ENCODE data around the gene SCN3B. TPM values are rescaled to one million over a fixed set of nuclear protein-coding genes. Genes with fewer than 3 reads are reported as not detected.

Gene SCN3B, protein sequence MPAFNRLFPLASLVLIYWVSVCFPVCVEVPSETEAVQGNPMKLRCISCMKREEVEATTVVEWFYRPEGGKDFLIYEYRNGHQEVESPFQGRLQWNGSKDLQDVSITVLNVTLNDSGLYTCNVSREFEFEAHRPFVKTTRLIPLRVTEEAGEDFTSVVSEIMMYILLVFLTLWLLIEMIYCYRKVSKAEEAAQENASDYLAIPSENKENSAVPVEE
- polyA plus RNA-seq (ENCODE audit: insufficient read depth in 1 of 5, insufficient read length in 5 of 5, low replicate concordance in 1 of 5) = 1 to 10 TPM; 4.1 to 5.8 (median 4.5) TPM
- long read RNA-seq, donor 1, partial matches to known transcripts = 0 of 1 reads
- long read RNA-seq, donor 1, other reads (novel, unspliced or antisense) = 0 of 1 reads
- long read RNA-seq, donor 2 = 0 reads
- long read RNA-seq, donor 3 = 0 reads
- long read RNA-seq, donor 4, partial matches to known transcripts = 0 of 1 reads
- long read RNA-seq, donor 4, other reads (novel, unspliced or antisense) = 0 of 1 reads
- long read RNA-seq, donor 5 = 0 reads
- long read RNA-seq, donor 6, full-length matches to known transcripts = 1 of 1 reads
- long read RNA-seq, donor 6, partial matches to known transcripts = 0 of 1 reads
- long read RNA-seq, donor 6, other reads (novel, unspliced or antisense) = 0 of 1 reads
- long read RNA-seq, donor 7 = 0 reads
- long read RNA-seq, donor 8 = 0 reads

- peak; percentile 65 to 66 for DNase-seq
These were observed at the start of gene SCN3B for GRCh38 chr11:123654566-123655081. SCN3B (minus strand) TSS chr11:123654624; CDS start chr11:123653801, 823 bp downstream.

DNA sequence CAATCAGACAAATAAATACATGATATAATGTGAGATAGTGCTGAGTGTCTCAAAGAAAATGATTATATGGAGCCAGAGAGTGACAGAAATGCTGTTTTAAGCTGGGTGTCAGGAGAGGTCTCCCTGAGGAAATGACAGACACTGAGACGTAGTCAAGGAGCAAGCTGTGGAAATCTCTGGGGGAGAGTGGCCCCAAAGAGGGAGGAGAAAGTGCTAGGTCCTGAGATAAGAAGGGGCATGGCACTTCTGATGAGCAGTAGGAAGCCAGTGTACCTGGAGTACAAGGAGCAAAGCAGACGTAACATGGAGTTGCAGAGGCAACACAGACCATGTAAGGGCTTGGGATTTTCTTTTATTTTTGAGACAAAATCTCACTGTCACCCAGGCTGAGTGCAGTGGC, 48.3 kb upstream of the SCN3B start:
- no peak for DNase-seq

- DNase-seq = peak in 1 of 2 donors; percentile 1
These were observed 47.7 kb upstream of the SCN3B start for GRCh38 chr11:123702139-123702538.

- no peak for DNase-seq
These were observed 46.3 kb upstream of the SCN3B start for GRCh38 chr11:123700772-123701171.

GRCh38 chr11:123698546-123699127, 44.2 kb upstream of the SCN3B start:
- DNase-seq = no peak

DNA sequence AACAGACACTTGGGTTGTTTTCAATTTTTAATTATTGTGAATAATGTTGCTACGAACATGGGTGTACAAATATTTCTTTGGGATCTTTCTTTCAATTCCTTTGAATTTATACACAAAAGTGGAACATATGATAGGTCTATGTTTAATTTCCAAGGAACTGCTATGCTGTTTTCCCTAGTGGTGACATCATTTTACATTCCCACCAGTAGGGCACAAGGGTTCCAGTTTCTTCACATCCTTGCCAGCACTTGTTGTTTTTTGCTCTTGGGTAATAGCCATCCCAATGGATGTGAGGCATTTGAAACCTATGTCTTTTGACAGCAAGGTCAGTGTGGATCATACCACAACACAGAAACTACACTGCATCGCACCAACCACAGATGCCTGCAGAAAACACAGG, 41.8 kb upstream of the SCN3B start:
- DNase-seq = no peak

- no peak for DNase-seq
These were observed 40.8 kb upstream of the SCN3B start for GRCh38 chr11:123695231-123695630.

- DNase-seq = no peak
These were observed 40.1 kb upstream of the SCN3B start for GRCh38 chr11:123694551-123694950.

DNA sequence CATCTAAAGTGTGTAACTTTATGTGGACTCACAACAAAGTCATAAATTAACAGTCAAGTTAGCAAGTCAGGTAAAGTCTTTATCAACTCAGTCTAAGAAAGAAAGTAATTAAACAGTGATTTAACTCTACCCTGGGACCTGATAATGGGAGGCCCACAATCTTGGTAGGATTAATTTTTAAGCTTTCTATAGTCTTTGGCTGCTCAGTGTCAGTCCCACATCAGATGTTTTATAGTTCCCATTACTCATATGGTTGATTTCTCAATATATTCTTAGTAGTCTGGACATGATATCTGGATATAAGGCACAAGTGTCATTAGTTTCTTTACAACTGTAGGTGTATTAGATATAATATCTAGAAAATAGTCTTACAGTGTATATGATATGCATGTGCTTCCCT, 38.5 kb upstream of the SCN3B start:
- no peak for DNase-seq

DNA sequence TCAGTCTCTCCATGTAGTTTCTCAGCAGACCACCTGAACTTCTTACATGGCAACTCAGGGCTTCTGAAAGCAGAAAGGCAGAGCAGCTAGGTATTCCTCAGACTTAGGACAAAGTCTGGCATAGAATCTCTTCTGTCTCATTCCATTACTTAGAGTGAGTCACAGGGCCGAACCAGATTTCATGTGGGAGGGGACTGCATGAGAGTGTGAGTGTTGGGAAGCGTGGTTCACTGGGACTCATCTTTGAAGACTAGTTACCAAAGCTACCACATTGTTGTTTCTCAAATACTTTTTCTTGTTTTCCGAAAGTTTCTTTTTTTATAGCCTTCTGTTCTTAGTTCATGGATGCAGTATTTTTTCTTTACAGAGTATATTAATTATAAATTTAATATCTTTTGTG, 36.1 kb upstream of the SCN3B start:
- DNase-seq = no peak

GRCh38 chr11:123684601-123685000, 30.2 kb upstream of the SCN3B start:
- no peak for DNase-seq

DNA sequence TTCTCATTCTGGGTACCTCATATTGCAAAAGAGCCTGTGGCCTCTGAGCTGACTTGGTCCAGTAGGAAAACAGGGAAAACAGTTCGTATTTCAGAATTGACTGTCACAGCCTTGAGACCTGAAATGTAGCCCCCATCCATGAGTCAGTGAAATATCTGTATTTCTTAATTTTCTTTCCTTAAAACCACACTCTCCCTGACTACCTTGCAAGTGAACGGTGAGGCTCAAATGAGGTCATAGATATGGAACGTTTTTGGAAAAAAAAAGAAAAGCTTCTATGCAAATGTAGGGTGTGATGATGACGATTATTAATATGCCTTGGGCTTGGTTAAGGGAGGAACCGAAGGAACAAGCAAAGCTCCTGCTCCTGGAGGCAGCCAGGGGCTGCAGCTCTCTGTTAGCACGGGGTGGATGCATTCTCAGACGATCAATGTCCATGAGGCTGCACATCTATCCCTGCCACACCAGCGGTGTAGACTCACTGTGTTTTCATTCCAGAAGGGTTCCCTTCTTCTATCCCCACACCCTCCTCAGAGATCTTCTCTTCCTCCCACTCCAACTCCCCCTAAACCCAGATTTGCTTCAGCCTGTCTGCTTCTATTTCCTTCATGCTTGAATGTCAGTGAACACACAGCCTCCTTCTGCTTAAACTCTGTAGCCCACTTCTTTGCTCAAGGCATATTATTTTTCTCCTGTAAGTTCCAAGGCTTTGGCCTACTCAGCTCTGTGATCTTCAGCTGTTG, 29.2 kb upstream of the SCN3B start:
- no peak for DNase-seq

DNA sequence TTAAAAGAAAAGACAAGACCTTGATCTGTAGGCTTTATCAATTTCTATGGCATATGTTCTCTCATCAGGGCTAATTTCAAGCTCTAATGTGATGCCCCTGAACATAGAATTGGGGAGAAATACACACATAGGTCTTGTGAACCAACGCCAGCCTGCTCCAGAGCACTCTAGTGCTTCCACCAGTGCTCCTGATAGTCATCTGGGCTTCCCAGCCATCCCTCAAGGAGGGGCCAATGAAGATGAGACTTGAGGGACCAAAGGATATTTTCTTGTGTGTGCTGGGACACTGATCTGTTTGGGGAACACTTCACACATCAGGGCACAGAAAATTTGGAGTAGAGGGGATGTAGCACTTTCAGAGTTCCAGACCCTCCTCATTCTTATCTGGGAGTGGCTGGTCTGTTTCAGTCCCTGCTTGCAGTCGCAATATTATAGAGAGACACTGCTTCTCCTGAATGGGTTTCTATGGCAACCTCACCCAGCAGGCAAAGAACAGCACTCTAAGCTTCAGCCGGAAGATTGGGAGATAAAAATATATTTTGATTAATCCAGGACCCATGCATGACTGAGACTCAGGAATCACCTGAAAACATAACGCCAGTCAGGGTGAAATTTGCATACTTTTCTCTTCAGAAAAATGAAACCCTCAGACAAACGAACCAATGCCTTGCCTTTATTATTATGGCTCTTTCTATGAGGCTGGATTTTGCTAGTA, 28.4 kb upstream of the SCN3B start:
- no peak for DNase-seq

GRCh38 chr11:123681030-123681429, 26.6 kb upstream of the SCN3B start:
- DNase-seq = no peak

DNA sequence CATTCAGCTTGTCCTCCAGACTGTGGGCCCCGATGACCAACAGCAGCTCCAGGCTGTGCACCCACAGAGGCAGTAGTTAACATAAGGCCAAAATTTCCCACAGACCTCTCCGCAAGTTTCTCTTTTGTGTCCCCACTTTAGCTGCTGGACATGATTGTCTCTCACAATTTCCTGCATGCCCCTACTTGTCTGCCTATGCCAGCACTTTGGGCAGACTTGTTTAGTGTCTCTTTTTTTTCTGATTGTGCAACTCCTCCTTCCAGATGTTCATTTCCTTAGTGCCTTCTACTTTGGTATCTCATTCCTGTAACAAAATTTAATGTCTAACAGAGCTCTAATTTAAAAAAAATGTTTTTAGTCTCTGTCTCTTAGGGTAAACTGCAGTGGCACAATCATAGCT, 23.8 kb upstream of the SCN3B start:
- DNase-seq = no peak

DNA sequence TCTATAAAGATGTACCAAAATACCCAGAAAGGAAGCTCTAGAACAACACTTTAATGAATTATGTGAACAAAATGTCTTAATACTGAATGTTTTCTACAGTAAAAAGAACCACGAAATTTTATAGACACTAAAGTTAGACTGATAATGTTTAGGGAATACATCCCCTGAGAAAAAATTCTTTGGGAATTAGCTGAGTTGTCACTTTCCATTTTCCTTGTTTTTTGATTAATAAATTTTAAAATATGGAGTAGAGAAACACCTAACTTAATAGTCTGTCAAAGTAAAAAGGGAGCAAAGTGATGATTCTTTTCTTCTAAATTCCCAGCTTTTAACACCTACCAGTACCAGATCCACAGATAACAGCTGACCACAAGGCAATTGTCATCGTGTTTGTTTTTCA, 23.1 kb upstream of the SCN3B start:
- no peak for DNase-seq

- DNase-seq = no peak
These were observed 19.9 kb upstream of the SCN3B start for GRCh38 chr11:123674297-123674696.

DNA sequence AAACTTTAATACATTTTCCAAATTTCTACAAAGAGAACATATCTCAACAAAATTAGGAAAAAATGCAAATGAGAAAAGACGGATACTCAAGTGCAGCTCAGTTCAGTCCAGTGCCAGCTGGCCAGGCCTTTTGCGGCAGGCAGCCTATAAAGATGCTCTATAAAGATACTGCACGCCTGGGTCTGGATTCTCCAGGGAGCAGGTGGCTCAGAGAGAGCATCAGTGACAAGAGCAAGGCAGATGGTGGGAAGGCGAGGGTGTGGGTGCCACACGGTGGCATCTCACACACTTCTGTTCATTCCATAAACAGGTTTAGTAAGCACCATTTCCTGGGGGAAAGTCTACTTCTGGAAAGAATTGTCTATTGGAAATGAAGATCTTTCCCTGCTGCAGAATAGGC, 18.1 kb upstream of the SCN3B start:
- DNase-seq = no peak

GRCh38 chr11:123671534-123671933, 17.1 kb upstream of the SCN3B start:
- no peak for DNase-seq

GRCh38 chr11:123670081-123670480, 15.7 kb upstream of the SCN3B start:
- DNase-seq = no peak

DNA sequence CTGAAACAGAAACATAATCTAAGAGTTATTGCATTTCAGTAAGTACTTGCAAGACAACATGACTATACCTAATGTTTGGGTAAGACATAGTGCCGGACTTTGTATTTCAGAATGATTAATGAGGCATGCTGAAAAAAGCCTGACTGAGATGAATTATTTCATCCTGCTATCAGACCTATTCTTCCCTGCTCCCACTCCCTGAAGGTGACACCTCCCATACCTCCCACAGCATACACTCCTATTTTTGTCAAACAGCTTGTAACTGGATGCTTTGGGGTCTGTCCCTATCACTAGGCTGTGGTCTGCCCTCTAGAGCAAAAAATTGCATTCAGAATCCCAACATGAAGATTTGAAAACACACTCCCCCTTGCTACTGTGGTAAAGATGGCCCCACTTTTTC, 10.9 kb upstream of the SCN3B start:
- no peak for DNase-seq

Data from right lung (tissue), 10 donors.